ENCODE results near the gene MAD1L1.
"Not testable (repeated sequence)": the region's sequence is repeated elsewhere in the genome, so short reads cannot be mapped to it uniquely, and the experiment has no call there.

MAD1L1 gene

DNA sequence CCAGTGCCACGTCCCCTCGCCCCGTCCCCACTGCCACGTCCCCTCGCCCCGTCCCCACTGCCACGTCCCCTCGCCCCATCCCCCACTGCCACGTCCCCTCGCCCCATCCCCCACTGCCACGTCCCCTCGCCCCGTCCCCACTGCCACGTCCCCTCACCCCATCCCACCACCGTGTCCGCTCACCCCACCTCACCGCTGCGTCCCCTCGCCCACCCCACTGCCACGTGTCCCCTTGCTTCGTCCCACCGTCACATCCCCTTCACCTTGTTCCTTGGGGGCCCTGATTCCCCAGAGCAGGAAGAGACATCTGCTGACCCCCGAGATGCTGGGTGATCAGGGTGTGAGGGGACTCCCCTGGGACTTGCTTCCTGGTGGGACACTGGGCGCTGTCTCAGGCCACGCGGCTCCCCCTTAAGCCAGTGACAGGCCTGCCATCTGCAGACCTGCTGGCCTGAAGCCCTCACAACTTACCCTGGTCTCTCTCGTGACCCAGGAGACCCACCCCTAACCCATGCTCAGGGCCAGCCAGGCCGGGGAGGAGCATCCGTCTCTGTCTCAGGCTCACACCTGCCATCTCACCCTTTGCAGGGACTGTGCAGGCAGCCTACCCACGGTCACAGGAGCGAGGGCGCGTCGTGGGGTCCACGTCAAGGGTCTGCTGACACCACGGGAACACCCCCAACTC lies 302.2 kb downstream of the MAD1L1 start:
- ChIA-PET POLR2A (ENCODE audit: low non-redundant PET) (no interaction called here), CTCF (no interaction called here)
- TF ChIP-seq, protein P1, sequence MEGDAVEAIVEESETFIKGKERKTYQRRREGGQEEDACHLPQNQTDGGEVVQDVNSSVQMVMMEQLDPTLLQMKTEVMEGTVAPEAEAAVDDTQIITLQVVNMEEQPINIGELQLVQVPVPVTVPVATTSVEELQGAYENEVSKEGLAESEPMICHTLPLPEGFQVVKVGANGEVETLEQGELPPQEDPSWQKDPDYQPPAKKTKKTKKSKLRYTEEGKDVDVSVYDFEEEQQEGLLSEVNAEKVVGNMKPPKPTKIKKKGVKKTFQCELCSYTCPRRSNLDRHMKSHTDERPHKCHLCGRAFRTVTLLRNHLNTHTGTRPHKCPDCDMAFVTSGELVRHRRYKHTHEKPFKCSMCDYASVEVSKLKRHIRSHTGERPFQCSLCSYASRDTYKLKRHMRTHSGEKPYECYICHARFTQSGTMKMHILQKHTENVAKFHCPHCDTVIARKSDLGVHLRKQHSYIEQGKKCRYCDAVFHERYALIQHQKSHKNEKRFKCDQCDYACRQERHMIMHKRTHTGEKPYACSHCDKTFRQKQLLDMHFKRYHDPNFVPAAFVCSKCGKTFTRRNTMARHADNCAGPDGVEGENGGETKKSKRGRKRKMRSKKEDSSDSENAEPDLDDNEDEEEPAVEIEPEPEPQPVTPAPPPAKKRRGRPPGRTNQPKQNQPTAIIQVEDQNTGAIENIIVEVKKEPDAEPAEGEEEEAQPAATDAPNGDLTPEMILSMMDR (conservative IDR thresholded peaks at IDR 0.05; ENCODE audit: low read depth) = no peak
- no peak for DNase-seq (ENCODE audit: low spot score)
- H3K27ac ChIP-seq = peak overlapping the region; percentile 43

DNA sequence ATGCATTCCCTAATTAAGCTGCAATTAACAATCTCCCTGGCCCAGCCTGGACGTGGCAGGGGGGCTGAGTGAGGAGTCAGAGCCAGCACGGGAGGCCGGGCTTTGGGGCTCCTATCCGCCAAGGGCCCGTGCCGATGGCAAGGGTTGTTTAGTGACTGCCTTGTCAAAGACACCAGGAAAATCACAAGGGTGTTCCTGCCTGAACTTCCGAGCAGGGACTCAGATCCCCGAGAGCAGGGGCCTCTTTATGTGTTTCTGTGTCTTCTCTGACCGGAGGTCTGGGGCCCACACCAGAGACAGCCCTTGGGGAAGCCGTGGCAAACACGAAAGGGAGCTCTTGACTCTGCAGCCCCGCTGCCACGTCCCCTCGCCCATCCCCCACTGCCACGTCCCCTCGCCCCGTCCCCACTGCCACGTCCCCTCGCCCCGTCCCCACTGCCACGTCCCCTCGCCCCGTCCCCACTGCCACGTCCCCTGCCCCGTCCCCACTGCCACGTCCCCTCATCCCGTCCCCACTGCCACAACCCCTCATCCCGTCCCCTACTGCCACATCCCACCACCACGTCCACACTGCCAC lies 303.3 kb downstream of the MAD1L1 start:
- CTCF ChIA-PET; POLR2A ChIA-PET (ENCODE audit: low non-redundant PET): not testable (repeated sequence)

DNA sequence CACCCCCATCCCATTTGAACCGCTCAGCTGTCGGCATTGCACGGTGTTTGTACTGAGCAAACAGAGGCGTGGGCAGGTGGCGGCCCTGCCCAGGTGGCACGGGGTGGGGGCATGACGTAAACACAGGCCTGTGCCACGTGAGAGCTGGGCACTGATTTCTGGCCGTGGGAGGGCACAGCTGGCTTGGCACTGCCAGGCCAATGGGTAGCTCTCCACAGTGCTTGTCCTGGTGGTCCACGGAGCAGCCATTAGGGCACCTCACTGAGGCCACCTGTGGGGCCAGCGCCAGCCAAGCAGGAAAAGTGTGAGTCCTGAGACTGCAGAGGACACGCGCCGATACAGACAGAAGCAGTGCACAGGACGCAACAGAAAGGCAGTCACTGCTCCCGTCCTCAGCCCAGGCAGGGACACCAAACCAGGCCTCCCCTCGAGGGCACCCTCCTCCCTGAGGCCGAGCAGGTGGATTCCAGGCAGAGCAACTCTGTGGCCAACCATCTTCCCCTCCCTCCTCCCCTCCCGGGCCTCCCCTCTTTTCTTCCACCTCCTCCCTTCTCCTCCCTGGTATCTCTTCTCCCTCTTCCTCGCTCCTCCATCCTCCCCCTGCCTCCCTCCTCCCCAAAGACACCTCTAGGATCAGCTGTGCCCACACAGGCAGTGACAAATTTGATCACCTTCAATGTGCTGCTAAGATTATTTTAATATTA lies 303.9 kb downstream of the MAD1L1 start:
- POLR2A ChIA-PET (ENCODE audit: low non-redundant PET) = no interaction called here
- no peak overlapping the region for H3K27ac ChIP-seq
- no peak for DNase-seq (ENCODE audit: low spot score)
- TF ChIP-seq, protein P1 (conservative IDR thresholded peaks at IDR 0.05; ENCODE audit: low read depth) = no peak
- CTCF ChIA-PET = no interaction called here

More for the DNA sequence above, 303.3 kb downstream of the MAD1L1 start:
- not testable (repeated sequence) for H3K27ac ChIP-seq; DNase-seq (ENCODE audit: low spot score)

DNA sequence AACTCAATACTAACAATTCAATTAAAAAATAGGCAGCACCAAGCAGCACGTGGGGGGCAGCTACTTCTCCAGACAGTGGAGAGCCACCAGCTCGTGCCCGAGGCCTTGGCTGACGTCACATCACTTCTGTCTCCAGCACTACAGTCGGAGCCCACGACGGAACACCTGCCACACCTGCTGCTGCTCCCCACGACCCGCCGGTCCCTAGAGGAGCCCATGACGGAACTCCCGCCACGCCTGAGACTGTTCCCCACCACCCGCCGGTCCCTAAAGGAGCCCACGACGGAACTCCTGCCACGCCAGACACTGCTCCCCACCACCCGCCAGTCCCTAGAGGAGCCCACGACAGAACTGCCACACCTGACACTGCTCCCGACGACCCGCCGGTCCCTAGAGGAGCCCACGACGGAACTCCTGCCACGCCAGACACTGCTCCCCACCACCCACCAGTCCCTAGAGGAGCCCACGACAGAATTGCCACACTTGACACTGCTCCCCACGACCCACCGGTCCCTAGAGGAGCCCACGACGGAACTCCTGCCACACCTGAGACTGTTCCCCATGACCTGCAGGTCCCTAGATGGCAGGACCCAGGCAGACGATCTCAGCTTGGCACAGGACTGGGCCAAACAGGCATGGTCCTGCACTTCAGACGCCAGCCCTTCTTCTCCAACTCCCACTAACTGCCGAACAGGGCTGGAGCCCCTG lies 304.7 kb downstream of the MAD1L1 start:
- H3K27ac ChIP-seq = no peak overlapping the region
- no peak for DNase-seq (ENCODE audit: low spot score)
- ChIA-PET POLR2A (ENCODE audit: low non-redundant PET) (no interaction called here), CTCF (no interaction called here)
- TF ChIP-seq, protein P1 (conservative IDR thresholded peaks at IDR 0.05; ENCODE audit: low read depth) = no peak

DNA sequence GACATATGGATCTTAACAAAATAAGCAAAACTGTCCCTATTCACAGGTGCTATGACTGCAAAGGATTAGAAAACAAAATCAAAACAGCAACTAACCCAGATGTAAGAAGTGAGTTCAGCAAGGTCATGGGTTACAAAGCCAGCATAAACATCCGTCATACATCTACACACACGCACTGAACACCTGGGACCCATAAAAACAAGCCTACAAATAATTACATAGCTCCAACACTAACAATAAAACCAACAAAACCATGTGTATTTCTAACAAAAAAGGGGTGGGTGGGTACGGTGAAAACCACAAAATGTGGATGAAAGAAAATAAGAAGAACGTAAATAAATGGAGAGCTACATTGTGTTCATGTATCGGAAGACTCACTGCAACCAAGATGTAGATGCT lies 305.8 kb downstream of the MAD1L1 start:
- CTCF ChIA-PET = no interaction called here
- DNase-seq (ENCODE audit: low spot score) = no peak
- POLR2A ChIA-PET (ENCODE audit: low non-redundant PET) = no interaction called here
- H3K27ac ChIP-seq = no peak overlapping the region
- TF ChIP-seq, protein P1 (conservative IDR thresholded peaks at IDR 0.05; ENCODE audit: low read depth) = no peak

DNA sequence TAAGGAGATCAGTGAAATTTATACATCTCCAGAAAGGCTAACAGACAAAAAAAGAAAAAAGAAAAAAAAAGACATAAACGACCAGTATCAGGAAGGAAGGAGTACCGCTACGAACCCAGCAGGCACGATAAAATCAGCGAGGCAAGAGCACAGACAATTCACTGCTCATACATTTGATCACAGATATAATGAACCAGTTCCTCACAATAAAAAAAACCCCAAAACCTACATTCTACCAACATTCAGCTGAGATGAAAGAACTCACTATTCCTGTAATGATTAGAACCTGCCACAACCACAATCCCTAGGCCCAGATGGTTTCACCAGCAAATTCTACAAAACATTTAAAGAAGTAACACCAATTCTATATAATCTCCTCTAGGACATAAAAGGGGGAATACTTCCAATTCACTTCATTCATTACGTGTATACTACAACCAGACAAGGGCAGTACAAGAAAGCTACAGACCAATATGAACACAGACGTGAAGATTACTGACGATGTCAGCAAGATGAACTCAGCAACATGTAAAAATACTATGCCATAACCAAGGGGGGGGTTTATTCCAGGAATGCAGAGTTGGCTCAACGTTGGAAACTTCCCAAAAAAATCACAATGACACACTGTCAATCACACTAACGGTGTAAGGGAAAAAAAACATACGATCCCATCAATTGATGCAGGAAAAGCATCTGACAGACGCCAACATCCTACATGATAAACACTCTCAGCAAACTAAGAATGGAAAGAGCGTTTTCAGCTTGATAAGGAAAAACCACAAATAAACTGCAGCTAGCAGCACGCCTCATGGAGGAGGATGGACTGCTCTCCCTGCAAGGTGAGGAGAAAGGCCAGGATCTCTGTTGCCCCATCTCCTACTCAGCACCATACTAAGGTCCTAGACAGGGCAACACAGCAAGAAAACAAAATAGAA lies 306.5 kb downstream of the MAD1L1 start:
- no peak for DNase-seq (ENCODE audit: low spot score)
- ChIA-PET POLR2A (ENCODE audit: low non-redundant PET) (no interaction called here), CTCF (no interaction called here)
- TF ChIP-seq, protein P1 (conservative IDR thresholded peaks at IDR 0.05; ENCODE audit: low read depth) = no peak
- H3K27ac ChIP-seq = no peak overlapping the region

All from RWPE1 (cell line).